ENCODE data around the gene PDAP1. TPM values are rescaled to one million over a fixed set of nuclear protein-coding genes. Genes with fewer than 3 reads are reported as not detected.

The PDAP1 gene
- total and polyA plus RNA-seq, 2 of the 4 experiments (the other 2 are of a cell fraction), result 40.3 to 193 TPM

- Histone ChIP-seq H3K36me3 (ENCODE audit: control insufficient read depth, insufficient read depth, low read length) (peaks cover 90% of the 10 kb centered on the region), H2AK5ac (ENCODE audit: low read depth, low read length) (no peak overlapping the region), H2BK5ac (ENCODE audit: low read depth, low read length, poor library complexity, severe bottlenecking) (no peak overlapping the region), H3K56ac (ENCODE audit: extremely low read depth, insufficient read depth, low read length) (no peak overlapping the region), H2BK15ac (ENCODE audit: low read depth, low read length) (no peak overlapping the region), H4K20me1 (ENCODE audit: insufficient read depth, low read length) (peaks cover 50% of the 10 kb centered on the region), H4K91ac (ENCODE audit: insufficient read depth, low read depth, low read length) (no peak overlapping the region), H2AK9ac (replicated peaks; ENCODE audit: low read depth, low read length, poor library complexity) (no peak overlapping the region), H3K4me1 (ENCODE audit: control insufficient read depth, insufficient read depth, low read length) (no peaks in the 10 kb centered on the region), H3K4me2 (ENCODE audit: low read depth, low read length) (no peak overlapping the region), H4K5ac (ENCODE audit: low read depth, low read length) (no peak overlapping the region), H3K4me3 (ENCODE audit: insufficient read depth, low read depth, low read length) (no peak overlapping the region), H2AFZ (replicated peaks; ENCODE audit: low read length, poor library complexity) (no peak overlapping the region), H2BK20ac (ENCODE audit: low read depth, low read length) (no peak overlapping the region), H3K23ac (ENCODE audit: low read depth, low read length) (no peak overlapping the region), H3K14ac (replicated peaks; ENCODE audit: low read depth, low read length) (no peak overlapping the region), H3K4ac (ENCODE audit: low read depth, low read length) (no peak overlapping the region), H3K9me3 (ENCODE audit: control insufficient read depth, insufficient read depth, low read length) (no peaks in the 10 kb centered on the region), H3K9ac (ENCODE audit: low read depth, low read length) (no peak overlapping the region), H4K8ac (ENCODE audit: low read depth in 2 of 2, low read length in 2 of 2) (no peak overlapping the region), H3K79me1 (ENCODE audit: low read depth in 1 of 2, low read length in 2 of 2) (peaks cover 16 to 70% of the 10 kb centered on the region in 2 experiments), H3K27ac (ENCODE audit: insufficient read depth, low read length) (no peak overlapping the region), H2BK120ac (ENCODE audit: low read depth, low read length) (no peak overlapping the region), H3K9me1 (ENCODE audit: insufficient read depth, low read length) (no peaks in the 10 kb centered on the region), H3K18ac (ENCODE audit: low read depth, low read length) (no peak overlapping the region), H3K27me3 (ENCODE audit: control insufficient read depth, insufficient read depth, low read length) (no peaks in the 10 kb centered on the region)
- TF ChIP-seq RCOR1 (IDR thresholded peaks at IDR 0.05; ENCODE audit: insufficient replicate concordance, low read length) (no peak), POLR2A (IDR thresholded peaks at IDR 0.05; ENCODE audit: low read depth, low read length) (no peak), FOS (IDR thresholded peaks at IDR 0.05; ENCODE audit: low read depth, low read length) (no peak), CTCF (conservative IDR thresholded peaks at IDR 0.05; ENCODE audit: low read depth, low read length) (no peak), MXI1 (IDR thresholded peaks at IDR 0.05; ENCODE audit: borderline replicate concordance, low read depth, low read length) (no peak), MAZ (IDR thresholded peaks at IDR 0.05; ENCODE audit: borderline replicate concordance, low read depth, low read length) (no peak), RFX5 (IDR thresholded peaks at IDR 0.05; ENCODE audit: low read depth, low read length) (no peak), MAFK (IDR thresholded peaks at IDR 0.05; ENCODE audit: low read depth, low read length) (no peak), SMC3 (IDR thresholded peaks at IDR 0.05; ENCODE audit: low read depth, low read length) (no peak), CEBPB (IDR thresholded peaks at IDR 0.05; ENCODE audit: low read depth, low read length) (no peak), USF2 (IDR thresholded peaks at IDR 0.05; ENCODE audit: low read depth, low read length) (no peak), CHD1 (IDR thresholded peaks at IDR 0.05; ENCODE audit: low read depth, low read length) (no peak), RAD21 (IDR thresholded peaks at IDR 0.05; ENCODE audit: low read length) (no peak), NFE2L2 (IDR thresholded peaks at IDR 0.05; ENCODE audit: low read depth, low read length) (no peak), ELK1 (IDR thresholded peaks at IDR 0.05; ENCODE audit: borderline replicate concordance, low read depth, low read length) (no peak), BHLHE40 (IDR thresholded peaks at IDR 0.05; ENCODE audit: low read depth, low read length) (no peak)
- no peak for ATAC-seq (ENCODE audit: low read depth)
- BruUV-seq (replicated peaks), result no TSS peak
- no peak for DNase-seq
- intact Hi-C loops (cut with micrococcal nuclease) (no loop called here), dilution Hi-C loops (cut with HindIII; ENCODE audit: low sequenced_read_pairs, unreplicated experiment) (no loop called here), in situ Hi-C loops (cut with MboI; ENCODE audit: low sequenced_read_pairs) (no loop called here)
- WGBS, 2 experiments (ENCODE audit: extremely low coverage in 2 of 2, insufficient read length in 1 of 2), result 100% methylated on average over 4 of the region's 11 CpGs; no CpG with 5 or more reads in 1 of the 2 experiments
- ChIA-PET CTCF (no interaction called here), POLR2A (ENCODE audit: unreplicated experiment) (no interaction called here)
Measured at GRCh38 chr7:99453105-99453504, 44.7 kb upstream of the PDAP1 start.

Data from IMR-90 (cell line).